ENCODE measurements around the gene NOS3.
"Not testable (repeated sequence)": the region's sequence is repeated elsewhere in the genome, so short reads cannot be mapped to it uniquely, and the experiment has no call there.

Gene NOS3

DNA sequence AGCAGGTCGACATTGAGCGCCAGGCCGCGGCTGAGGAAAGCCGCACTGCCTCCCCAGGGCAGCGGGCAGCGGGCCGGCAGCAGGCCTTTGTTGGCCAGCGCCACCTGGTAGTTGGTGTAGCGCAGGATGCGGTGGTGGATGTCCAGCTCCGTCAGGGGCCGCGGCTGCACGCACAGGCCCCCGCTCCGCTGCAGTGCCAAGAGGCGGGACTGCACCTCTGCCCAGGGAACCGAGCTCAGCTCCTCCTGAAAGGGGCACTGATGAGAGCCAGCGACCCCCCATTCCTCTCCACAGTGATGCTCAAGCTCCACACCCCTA lies 28.3 kb downstream of the NOS3 start:
- DNase-seq, result no peak

DNA sequence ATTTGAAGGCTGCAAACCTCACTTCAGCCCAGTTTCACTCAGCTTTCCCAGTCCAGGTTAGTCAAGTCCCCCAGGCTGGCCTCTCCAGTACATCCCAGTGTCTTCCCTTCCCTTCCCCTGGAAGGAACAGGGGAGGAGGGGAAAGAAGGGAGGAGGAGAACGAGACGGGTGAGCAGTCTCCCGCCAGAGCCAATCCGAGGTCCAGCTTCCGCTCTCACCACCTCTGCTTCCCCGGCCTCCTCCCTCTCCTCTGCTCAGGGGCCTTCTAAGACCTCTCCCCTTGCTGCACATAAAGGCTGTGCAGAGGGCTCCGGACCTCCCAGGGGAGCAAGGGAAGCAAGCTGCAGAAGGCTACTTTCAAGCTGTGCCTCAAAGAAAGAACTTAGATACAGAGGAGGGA lies 29.4 kb downstream of the NOS3 start:
- no peak for DNase-seq

DNA sequence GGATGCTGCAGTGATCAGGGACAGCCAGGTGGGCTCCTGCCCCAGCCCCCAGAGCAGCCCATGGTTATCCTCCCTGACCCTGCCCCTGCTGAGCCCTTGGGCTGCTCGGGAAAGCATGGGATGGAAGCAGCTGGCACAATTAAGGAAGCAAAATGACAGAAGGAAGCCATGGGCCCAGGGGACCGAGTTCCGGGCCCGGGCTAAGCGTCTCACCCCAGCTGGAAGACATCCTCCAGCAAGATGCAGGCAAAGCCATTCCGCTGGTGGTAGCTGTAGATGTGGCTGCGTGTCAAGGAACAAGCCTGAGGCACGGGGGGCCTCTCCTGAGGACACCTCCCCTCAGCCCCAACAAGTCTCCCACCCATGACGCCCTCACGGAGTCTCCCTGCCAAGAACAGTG lies 32.4 kb downstream of the NOS3 start:
- no peak for DNase-seq

DNA sequence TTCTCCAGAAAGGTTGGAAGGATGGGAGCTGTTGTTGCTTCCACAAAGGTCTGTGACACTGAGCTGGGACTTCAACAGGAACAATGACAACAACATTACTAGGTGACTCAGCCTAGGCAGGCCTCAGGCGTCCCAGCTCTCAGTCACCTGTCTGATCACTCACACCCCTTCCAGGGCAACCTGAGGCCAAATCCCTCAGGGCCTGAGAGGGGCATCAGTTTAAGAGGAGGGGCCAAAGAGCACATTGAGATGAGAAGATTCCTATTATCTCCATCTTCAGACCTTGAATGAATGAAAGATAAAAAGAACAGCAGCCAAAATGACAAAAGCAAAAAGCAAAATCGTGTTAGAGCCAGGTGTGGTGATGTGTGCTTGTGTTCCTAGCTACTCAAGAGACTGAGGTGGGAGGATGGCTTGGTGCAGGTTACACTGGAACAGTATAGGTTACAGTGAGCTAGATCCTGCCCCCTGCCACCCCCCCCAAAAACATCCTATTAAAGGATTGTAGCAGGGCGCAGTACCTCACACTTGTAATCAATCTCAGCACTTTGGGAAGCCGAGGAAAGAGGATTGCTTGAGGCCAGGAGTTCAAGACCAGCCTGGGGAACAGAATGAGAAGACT lies 33.7 kb downstream of the NOS3 start, which contains the start of gene ATG9B:
TSS of gene ATG9B (minus strand) at position 60 of the 622 bp plus-strand sequence. CDS start 71 bp downstream, outside the sequence.
- no peak for DNase-seq

DNA sequence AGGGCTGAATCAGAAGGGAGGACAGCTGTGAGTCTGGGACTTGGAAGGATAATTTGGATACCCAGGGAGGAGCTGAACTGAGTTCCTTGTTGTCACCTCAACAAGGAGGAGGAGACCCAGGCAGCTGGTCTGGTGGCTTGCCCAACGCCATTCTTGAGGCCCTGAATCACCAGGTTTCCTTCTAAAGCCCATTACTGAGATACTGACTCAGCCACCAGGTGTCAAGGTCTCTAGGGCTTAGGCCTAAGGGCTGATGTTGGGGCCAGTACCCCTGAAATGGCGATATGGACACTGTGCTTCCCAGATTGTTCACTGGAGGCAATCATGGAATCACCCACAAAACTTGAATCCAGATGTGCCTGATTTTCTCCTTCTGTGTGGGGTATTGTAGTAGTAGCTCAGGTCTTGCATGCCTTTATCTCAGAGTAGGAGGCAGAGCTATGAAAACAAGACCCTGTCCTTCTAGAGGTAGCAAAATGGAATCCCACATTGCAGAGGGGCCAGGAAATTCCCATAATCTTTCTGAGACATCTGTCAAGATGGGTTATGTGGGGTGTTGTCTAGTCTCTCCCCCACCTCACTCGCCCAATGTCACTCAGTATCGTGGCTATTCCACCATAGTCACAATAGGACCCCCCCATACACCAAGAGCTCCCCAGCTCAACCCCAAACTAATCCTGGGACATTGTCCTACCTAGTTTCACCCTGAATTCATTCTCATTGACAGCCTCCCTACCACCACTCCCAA lies 35.3 kb downstream of the NOS3 start:
- no peak for DNase-seq

DNA sequence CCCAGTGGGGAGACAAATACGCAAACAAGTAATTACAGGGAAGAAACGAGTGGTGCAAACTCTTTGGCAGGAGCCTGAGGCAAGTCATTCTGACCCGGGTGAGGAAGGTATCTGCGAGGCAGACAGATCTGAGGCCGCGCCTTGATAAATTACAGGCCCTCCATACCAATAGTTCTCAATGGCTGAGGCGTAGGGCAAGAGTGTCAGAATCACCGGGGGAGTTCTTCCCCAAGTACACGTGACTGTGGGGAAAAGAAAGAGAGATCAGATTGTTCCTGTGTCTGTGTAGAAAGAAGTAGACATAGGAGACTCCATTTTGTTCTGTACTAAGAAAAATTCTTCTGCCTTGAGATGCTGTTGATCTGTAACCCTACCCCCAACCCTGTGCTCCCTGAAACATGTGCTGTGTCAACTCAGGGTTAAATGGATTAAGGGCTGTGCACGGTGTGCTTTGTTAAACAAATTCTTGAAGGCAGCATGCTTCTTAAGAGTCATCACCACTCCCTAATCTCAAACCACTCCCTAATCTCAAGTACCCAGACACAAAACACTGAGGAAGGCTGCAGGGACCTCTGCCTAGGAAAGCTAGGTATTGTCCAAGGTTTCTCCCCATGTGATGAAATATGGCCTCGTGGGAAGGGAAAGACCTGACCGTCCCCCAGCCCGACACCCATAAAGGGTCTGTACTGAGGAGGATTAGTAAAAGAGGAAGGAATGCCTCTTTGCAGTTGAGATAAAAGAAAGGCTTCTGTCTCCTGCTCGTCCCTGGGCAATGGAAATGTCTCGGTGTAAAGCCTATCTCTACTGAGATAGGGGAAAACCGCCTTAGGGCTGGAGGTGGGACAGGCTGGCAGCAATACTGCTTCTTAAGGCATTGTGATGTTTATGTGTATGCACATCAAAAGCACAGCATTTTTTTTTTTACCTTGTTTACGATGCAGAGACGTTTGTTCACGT lies 36.2 kb downstream of the NOS3 start:
- not testable (repeated sequence) for DNase-seq

DNA sequence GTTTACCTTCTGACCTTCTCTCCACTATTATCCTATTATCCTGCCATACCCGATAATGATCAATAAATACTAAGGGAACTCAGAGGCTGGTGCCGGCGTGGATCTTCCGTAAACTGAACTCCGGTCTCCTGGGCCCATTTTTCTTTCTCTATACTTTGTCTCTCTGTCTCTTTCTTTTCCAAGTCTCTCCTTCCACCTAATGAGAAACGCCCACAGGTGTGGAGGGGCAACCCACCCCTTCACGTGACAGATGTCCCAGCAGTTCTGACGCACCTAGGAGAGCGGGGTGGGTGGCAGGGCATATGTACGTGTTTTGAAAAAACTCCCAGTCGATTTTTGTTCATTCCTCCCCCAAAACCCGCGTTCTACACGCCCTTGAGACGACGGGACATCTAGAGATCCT lies 36.9 kb downstream of the NOS3 start:
- DNase-seq, result not testable (repeated sequence)

DNA sequence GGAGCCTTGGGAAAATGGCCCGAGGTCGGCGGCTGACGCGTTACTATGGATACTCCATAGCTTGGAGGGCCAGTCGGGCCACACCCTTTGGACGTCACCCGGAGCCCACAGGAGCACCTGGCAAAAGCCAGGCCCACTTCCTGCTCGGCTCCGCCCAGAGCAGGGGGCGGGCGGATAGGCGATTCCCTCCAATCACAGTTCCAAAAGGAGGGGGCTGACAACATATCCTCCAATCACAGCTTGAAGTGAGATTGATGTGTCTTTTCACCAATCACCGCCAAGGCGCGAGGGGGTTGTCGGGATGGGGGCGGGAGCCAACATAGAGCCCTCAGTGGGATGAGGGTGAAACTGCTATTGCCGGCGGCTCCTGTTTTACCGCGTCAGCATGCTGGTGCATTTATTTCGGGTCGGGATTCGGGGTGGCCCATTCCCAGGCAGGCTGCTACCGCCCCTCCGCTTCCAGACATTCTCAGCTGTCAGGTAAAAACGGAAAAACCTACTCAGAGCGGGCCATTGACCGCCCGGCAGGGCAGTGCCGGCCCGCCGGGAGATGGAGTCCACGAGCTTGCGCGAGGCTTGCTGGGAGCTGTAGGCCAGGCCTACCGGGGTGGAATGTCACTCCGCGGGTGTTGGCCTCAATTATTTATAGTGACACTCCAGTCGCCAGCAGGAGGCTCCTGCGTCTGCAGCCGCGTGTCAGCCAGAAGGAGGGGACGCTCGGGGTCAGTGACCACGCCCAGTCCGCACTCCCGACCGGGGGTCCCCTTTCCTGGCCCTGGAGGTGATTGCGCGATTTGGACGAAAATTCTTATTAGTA lies 37.5 kb downstream of the NOS3 start, which contains the start of gene ABCB8:
TSS of gene ABCB8 (plus strand) at position 320 of the 817 bp plus-strand sequence. CDS start at position 386, 66 bp downstream.
- peak; percentile 99 for DNase-seq

DNA sequence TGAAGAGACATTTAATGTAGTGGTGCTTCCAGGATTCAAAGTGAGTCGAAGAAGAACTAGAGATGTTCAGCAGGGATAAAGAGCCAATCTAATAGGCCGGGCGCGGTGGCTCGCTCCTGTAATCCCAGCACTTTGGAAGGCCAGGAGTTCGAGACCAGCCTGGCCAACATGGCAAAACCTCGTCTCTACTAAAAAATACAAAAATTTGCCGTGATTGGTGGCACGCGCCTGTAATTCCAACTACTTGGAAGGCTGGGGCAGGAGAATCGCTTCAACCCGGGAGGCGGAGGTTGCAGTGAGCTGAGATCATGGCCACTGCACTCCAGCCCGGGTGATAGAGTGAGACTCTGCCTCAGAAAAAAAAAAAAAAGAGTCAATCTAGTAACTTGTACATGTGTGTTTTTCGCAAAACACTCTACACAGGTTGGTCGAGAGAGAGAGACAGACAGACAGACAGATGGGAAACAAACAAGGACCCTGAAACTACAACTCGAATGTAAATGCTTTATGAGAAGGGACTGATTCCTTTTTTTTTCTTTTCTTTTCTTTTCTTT lies 38.2 kb downstream of the NOS3 start:
- no peak for DNase-seq

DNA sequence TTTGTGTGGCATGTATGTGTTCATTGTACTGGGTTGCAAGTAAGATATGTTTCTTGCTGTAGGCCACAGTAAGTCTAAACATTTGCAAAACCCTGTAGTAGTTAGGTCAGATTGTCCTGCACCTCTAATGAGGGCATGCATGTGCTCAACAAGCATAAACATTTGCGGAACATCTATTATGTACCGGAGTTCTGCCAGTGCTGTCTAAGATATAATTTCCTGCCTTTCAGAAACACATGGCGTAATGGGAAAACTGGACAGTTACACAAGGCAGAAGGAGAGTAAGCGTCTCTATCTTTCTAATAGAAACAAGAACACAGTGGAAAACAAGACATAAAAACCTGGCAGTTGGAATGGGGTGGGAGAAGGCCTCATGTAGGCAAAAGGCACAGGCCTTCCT lies 40.2 kb downstream of the NOS3 start:
- no peak for DNase-seq

DNA sequence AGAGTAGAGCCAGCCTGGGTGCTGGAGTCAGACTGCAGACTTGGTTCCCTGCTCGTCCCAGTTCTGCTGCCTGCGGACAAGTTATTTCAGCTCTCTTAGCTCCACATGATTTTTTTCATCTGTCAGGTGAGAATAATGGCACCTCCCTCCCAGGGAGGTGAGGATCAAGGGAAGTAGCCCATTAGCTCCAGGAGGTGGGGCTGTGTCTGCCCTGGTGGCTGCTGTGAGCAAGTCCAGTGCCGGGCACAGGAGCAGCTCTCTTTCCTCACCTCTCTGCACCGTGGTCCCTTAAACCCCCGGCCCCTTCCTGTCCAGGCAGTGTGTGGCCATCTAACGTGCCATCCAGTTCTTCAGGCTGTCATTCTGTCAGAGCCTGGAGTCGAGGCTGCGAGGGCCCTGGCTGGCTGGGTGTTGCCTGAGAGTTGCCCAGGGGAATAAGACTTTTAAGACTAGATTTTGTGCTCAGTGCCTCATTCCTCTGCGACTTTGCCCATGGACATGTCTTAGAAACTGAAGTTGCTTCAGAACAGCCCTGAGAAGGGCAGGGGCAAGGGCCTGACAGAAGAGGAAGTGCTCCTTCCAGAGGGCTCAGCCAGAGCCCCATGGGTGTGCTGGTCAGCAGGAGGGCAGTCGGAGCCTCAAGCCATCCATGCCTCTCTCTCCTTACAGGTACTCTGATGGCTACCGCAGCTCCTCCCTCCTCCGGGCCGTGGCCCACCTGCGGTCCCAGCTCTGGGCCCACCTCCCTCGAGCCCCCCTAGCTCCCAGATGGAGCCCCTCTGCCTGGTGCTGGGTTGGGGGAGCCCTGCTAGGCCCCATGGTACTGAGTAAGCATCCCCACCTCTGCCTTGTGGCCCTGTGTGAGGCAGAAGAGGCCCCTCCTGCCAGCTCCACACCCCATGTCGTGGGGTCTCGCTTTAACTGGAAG lies 42.4 kb downstream of the NOS3 start:
- no peak for DNase-seq

DNA sequence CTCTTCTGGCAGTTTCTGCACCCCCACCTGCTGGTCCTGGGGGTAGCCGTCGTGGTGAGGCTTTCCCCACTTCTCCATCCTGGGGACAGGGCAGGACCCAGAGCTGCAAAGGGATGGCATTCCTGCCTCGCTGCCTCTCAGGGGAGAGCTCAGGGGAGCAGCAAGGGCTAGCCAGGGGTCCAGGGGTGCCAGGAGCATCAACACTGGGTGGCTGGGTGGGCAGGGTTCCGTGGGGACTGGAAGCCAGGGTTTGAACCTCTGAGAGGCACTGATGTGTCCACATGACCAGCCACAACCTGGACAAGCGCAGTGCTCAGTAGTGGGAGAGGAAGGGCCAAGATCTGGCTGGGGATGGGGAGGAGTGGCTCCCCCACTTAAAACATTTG lies 43.0 kb downstream of the NOS3 start:
- no peak for DNase-seq

DNA sequence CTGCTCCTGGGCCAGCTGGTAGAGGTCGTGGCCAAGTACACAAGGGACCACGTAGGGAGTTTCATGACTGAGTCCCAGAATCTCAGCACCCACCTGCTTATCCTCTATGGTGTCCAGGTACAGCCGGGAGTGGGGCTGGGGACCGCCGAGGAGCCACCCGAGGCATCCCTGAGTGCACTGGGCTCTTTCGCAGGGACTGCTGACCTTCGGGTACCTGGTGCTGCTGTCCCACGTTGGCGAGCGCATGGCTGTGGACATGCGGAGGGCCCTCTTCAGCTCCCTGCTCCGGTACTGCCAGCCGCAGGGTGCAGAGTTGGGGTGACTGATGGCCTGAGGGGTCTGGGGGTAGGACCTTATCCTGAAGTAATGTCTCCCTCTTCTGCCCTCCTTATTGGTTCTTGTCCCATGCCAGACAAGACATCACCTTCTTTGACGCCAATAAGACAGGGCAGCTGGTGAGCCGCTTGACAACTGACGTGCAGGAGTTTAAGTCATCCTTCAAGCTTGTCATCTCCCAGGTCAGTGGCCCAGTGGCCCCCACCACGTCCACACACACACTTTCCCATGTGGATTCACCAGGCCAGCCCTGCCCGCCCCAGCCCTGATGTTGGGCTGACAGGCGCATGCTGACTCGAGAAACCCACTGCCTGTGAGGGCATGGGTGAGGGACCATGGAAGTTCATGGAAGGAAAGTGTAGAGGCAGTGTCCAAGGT lies 43.7 kb downstream of the NOS3 start:
- DNase-seq, result no peak

DNA sequence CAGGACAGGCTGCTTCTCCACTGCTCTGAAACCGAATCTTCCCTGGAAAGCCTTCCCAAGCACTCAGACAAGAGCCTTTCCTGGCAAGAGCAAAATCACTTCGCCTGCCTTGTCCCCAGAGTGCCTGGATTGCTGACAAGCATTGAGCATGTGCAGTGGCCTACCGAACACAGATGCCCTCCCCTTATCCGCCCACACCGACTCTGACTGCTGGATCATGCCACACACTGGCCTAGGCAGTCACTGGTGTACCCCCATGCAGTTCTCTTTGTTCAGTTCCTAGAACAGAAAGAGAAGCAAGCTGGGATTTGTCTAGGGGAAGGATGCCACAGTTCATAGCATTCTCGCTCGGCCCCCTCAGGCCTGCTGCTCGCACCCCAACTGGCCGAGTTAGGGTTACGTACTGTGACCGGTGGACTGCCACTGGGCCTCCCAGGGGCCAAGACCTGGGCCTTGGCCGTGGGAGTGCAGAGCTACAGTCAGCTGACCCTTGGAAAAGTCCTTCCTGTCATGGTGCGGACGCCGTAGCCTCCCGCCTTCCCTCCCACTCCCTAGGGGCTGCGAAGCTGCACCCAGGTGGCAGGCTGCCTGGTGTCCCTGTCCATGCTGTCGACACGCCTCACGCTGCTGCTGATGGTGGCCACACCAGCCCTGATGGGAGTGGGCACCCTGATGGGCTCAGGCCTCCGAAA lies 44.4 kb downstream of the NOS3 start:
- DNase-seq, result no peak

DNA sequence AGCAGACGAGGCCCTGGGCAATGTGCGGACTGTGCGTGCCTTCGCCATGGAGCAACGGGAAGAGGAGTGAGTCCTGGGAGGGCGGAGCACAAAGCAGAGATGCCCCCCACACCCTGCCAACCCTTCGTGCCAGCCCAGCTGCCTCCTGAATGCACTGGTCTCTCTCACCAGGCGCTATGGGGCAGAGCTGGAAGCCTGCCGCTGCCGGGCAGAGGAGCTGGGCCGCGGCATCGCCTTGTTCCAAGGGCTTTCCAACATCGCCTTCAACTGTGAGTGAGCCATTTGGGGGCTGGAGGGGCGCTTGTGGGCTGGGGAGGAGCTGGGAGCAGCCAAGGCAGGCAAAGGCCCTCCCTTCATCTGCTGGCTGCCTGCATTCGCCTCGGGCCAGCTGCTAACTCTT lies 45.1 kb downstream of the NOS3 start:
- DNase-seq, result no peak

DNA sequence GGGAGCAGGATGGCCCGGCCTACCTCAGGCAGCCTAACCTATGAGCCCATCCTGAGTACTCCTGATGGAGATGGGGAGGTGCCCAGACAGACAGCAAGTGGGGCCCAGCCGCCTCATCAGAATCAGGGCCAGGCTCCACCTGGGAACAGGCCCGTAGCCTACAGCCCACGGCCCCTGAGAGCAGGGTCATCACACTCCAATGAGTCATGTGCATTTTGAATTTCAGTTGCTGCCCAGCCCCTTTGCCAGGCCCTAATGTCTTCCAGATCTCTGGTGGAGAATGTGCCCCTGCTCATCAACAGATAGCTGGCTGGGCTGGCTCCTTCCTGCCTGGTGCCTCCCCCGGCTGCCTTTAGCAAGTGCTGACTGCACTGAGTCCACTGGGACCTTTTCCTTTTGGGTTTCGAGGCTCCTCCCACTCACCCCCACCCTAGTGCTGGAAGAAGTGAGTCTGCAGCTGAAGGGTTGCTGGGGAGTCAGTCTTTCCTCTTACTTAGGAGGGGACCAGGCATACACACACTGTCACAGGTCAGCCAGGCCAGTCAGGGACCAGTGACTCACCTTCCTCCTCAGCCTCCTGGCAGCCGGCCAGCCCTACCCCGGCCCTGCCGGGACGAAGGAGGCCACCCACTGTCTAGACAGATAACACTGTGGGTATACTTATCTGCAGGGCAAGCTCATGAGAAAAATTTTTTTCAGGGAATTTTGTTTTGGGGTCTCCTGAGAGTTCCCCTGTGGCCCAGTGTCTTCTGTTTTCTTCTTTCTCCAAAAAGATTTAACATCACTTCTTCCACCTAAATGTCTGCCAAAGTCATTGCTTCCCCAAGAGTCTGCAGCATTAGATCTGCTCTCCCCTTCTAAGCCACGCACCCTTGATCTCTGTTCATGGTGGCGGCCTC lies 48.4 kb downstream of the NOS3 start:
- peak; percentile 86 to 88 for DNase-seq

DNA sequence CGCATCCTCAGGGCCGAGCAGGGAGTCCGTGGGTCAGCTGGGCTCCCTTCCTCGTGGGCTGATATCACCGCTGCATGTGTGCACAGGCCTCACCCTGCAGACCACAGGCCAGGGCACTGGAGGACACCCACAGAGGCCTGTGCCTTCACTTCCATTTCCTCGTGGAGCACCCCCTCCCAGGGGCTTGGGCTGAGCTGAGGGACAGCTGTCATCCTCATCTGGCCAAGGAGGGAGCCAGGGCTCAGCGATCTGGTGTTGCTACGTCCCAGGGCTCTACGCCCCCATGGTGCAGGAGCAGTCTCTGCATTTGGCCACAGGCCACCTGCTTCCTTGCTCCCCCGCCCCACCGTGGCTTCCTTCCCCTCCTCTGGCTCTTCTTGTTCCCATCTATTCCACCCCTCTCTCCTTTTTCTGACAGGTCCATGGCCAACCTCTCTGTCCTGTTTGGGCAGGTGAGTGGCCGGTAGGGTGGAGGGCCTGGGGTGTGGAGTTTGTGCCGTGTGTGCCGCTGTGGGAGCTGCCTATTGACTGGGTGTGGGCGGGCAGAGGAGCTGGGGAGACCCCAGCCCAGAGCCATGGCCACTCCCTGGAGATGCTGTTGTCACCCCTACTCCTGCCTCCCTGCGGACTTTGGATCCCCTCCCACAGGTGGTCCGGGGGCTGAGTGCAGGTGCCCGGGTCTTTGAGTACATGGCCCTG lies 49.2 kb downstream of the NOS3 start:
- DNase-seq, result no peak
